Lower leg skin (tissue), 3 donors: ENCODE measurements around the gene OR6K6.

Source experiments
- POLR2A ChIP-seq, 2 donors: fragments of 450-650 bp; IDR thresholded peaks; one replicate each; pipeline ENCODE4 v1.6.1; 2016 to 2017; ENCODE audit warnings: antibody characterized with exemption in 2 of 2, mild to moderate bottlenecking in 1 of 2, moderate library complexity in 1 of 2
- TF ChIP-seq, protein P1 (sequence below), 3 donors: fragments of 450-650 bp; IDR thresholded peaks; one replicate each; pipeline ENCODE4 v1.5.1; 2016; ENCODE audit warnings: antibody characterized with exemption in 3 of 3, mild to moderate bottlenecking in 3 of 3, moderate library complexity in 2 of 3

- TF ChIP-seq, protein P1, sequence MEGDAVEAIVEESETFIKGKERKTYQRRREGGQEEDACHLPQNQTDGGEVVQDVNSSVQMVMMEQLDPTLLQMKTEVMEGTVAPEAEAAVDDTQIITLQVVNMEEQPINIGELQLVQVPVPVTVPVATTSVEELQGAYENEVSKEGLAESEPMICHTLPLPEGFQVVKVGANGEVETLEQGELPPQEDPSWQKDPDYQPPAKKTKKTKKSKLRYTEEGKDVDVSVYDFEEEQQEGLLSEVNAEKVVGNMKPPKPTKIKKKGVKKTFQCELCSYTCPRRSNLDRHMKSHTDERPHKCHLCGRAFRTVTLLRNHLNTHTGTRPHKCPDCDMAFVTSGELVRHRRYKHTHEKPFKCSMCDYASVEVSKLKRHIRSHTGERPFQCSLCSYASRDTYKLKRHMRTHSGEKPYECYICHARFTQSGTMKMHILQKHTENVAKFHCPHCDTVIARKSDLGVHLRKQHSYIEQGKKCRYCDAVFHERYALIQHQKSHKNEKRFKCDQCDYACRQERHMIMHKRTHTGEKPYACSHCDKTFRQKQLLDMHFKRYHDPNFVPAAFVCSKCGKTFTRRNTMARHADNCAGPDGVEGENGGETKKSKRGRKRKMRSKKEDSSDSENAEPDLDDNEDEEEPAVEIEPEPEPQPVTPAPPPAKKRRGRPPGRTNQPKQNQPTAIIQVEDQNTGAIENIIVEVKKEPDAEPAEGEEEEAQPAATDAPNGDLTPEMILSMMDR (IDR thresholded peaks at IDR 0.05) = no peak
- TF ChIP-seq POLR2A (IDR thresholded peaks at IDR 0.05) = no peak
Observed at GRCh38 chr1:158735848-158736247, 18.7 kb upstream of the OR6K6 start.
